ENCODE data around the gene CAMTA1.

The CAMTA1 gene

DNA sequence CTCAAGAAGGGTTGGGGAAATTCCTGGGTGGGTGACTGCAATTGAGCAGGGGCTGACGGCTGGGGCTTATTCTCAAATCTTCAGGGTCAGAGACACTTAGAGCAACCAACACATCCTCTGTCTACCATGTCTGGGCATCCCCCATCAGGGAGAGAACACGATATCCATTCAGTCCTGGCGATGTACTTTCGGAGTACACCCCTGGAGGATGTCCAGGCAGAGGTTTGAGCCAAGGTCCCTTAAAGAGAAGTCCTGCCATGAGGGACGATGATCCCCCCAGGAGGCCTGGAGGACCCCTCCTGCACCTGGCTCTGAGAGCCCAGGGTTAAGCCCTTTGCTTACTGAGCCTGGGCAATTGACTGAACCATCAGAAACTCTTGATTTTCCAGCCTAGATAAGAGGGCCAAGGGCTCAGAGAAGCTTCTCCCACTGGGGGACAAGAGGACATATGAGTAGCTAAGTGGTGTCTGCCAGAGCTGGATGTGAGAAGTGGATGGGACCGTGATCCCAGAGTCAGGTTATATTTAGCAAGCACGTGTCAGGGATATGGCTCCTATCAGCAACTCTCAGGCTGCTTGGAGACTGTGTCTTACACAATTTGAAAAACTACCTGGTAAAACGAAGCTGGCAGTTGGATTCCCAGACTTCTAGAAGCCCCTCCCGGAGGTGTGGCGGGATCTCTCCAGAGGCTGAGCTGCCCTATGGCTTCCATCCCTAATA, 732.5 kb downstream of the CAMTA1 start:
- no peak for DNase-seq (ENCODE audit: low read depth)

GRCh38 chr1:7518411-7518810, 733.2 kb downstream of the CAMTA1 start:
- no peak for DNase-seq (ENCODE audit: low read depth)

DNA sequence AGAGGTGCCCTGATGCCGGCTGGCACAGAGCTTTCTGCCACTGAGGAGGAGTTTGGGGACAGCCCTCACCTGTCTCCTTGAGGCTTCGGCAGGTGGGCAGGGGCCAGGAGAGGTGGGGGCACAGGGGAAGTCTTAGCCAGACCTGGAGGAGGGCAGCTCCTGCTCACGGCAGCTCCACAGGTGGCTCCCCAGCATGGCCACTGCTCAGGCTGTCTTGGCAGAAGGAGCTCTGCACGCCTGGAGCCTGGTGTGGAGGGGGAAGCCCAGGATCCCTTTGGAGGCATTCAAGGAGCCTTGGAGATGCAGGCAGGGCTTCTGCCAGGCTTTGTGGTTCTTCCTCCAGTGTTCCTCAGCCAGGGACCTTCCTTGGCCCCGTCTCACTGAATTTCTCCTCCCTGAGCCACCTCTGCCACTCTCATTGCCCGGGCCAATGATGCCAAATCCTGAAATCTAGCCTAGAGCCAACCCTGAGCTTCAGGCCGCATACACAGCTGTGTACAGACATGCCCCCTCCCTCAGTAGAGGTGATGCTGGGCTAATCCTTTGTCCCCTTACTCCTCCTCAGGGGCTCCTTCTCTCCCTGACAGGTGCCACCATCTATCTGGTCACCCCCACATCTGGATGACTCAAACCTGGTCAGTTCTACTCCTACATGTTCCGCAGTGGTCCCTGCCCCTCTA, 734.1 kb downstream of the CAMTA1 start:
- no peak for DNase-seq (ENCODE audit: low read depth)

DNA sequence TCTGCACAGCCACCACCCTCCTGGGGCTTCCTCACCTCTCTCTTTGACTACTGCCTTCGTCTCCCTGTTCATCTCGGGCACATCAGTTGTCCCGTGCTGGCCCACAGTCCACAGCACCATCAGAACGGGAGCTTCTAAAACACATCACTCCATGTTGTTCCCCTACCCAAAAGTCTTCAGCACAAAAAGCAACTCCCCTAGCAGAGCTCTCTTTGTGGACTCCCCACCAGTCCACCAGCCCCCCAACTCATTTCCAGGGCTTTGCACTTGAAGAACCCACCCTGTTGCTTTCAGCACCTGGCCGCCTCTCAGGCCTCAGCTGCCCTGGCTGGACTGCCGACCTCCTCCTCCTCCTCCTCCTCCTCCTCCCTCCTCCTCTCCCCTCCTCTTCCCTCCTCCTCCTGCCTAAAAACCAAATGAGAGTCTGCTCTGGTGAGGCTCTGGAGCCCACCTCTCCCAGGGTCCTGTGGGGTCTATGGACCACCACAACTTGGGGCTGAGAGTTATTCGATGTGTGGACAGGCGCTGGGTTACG, 734.7 kb downstream of the CAMTA1 start:
- DNase-seq (ENCODE audit: low read depth) = no peak

DNA sequence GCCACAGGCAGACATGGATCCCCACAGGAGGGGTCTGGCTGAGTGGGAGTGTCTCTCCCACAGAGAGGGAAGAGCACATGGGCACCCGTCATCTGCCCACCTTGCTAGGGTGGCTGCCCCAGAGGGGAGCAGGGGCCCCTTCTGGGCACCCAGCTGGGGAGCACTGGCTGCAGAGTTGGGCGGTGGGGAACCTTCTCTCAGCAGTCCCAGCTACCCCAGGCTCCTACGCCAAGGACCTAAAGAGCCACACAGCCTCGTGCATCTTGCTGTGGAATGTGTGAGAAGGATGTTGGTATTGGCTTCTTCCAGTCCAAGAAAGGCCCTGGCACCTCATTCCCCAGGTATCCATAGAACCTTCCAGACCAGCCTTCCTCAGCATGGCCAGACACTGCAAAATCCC, 735.2 kb downstream of the CAMTA1 start:
- no peak for DNase-seq (ENCODE audit: low read depth)

- DNase-seq (ENCODE audit: low read depth) = no peak
These were observed 739.4 kb downstream of the CAMTA1 start for GRCh38 chr1:7524341-7525337.

- DNase-seq (ENCODE audit: low read depth) = no peak
These were observed 740.2 kb downstream of the CAMTA1 start for GRCh38 chr1:7525338-7526063.

DNA sequence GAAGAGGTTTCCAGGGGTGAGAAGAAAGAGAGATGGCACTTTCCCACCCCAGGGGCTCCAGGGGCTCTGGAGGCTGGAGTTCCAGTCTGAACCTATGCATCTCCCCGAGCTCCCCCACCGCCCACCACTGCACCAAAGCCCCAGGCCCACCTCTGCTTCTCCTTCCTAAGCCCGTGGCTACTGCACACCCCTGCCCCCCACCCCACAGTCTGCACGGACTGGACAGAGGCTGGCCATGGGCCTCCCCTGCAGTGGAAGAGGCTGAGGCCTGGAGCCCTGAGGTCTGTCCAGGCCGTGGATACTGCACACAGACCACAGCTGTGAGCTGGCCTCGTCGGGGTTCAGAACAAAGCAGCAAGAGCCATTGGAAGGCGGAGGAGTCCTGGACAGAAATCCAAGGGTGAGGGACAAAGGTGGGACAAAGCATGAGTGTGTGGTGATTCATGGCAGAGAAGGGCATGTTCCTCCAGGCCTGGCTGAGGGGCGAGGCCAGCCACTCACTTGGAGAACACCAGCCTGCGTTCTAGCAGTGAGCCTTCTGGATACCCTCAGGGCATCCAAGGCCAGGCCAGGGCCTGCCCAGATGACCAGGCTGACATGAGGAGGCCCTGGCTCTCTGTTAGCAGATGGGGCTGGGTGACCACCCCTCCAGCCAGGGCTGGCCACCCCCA, 741.1 kb downstream of the CAMTA1 start:
- no peak for DNase-seq (ENCODE audit: low read depth)

DNA sequence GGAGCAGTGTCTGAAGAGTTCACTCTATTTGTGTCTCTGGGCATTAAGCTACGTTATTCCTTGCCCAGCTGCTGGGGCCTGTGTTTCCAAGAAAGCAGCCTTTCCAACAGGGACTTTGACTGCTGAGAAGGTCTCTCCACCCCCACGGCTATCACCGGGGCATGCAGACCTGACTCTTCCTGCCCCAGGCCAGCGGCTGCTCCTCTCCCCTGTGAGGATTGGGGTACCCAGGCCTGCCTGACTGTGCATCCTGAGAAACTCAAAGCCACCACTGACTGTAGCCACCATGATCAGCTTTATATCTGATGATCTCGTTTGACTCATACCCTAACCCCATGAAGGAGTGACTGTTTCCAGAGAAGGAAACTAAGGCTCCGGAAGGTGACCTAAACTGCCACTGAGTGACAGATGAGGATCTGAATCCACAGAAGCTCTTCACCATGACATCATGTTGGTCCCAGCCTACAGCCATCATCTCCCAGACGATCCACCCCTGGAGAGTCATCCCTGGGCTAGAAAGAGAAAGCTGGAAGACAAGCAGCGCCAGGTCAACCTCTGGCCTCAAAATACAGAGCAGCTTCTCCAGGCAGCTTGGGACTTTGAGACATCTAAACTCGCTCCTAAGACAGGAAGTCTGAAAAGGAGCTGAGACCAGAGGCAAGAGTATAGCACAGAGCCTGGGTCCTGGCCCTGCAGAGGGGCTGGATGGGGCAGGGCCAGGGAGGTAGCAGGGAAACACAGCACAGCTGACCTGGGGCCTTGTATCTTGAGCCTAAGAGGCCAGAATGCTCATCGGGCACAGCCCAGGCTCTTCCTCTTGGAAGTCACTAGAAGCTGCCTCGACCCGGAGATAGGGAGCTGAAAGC, 741.8 kb downstream of the CAMTA1 start:
- DNase-seq (ENCODE audit: low read depth) = no peak

DNA sequence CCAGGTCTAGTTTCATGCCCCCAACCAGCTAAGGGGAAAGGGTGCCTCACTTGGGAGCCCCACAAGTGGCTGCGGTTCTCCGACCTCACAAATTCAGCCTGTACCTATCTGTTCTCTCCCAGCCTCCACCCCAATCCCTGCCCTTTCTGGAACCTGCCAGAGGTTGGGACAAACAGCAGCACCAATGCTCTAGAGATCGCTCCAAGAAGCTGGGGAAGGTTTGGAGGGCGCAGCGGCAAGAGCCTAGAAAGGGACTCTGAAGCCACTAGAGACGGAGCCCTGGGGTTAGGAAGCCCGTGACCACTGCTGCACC, 742.4 kb downstream of the CAMTA1 start:
- DNase-seq (ENCODE audit: low read depth) = no peak

- no peak for DNase-seq (ENCODE audit: low read depth)
These were observed 743.3 kb downstream of the CAMTA1 start for GRCh38 chr1:7528386-7529198.

DNA sequence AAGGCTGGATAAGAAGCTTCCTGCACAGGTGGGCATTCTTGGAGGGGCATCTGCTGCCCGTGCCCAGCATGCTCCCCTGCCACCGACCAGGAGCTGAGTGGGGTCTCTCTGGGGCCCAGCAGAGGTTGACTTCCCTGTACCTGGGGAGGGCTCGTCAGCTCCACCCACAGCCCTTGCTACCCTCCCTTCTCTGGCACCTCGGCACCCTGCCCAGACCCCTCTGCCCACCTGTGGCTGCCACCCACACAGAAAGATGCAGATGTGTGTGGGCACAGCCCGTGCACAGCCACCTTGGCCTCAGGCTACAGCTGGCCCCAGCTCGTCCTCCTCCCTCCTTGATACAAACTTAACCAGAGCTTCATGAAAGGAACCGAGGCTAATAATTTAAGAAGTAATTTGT, 744.7 kb downstream of the CAMTA1 start:
- DNase-seq (ENCODE audit: low read depth) = no peak

GRCh38 chr1:7531562-7532340, 746.5 kb downstream of the CAMTA1 start:
- DNase-seq (ENCODE audit: low read depth) = no peak

DNA sequence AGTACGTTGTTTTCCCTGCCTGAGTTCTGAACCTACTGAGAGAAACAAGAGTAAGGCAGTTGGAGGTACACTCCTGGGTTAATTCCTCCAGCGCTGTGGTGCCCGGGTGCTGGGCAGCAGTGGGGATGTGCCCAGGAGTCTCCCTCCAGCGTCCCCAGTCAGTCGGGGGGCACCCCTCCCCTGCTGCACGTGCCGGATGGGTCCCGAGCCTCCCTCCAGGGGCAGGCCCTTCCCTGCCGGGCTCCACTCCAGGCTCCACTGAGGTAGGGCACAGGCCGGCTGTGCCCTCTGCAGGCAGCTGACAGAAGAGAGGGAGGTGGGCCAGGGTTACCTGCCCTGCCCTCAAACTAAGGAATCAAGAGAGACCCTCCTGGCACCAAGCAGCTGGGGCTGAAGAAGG, 747.8 kb downstream of the CAMTA1 start:
- no peak for DNase-seq (ENCODE audit: low read depth)

DNA sequence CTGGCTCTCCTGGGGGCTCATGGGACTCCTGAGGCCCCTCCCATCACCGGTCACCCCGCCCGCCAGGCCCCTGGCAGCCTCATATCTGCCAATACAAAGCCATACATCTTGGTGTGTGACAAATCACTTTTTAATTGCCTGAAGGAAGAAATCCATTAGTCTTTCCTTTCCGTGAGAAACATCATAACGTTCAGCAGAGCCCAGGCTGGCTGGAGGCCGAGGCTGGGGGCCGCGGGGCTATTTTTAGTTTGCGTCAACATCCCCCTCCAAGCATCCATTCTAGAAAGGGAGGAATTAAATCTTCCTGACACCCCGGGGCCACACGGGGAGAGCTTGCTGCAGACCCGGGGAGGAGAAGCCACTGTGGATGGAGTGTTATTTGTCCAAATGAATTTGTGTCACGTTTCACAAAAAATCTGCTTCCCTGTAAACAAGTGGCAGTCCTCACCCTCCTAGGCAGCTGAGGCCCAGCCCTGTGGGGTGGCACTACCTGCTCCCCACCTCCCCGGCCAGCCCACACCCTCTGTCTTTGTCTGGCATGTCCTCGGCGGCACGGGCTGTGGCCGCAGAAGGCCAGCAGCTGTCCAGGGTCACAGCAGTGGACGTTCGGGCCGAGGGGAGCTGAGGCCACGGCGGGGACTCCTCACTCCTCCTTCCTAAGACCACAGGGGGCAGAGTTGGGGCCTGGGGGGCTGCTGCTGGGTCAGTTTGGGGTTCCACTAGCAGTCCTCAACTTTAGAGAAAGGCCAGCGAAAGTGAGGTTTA, 749.0 kb downstream of the CAMTA1 start:
- no peak for DNase-seq (ENCODE audit: low read depth)

DNA sequence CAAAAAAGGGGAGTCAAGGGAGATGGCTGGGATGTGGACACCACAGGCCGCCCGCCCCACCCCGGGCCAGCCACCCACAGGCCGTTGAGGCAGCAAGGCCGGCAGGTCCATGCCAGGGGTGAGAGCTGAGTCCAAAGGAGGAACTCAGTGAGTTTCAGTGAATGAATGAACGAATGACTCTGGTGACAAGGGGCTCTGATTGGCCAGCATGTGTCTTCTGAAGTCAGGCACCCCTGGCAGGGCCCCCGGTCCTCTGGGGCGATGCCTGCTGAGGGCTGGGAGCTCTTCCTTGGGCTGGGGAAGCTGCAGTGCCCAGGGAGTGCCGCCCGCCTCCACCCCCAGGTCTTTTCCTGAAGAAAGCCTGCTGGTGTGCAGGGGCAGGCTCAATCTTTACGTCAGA, 749.8 kb downstream of the CAMTA1 start:
- no peak for DNase-seq (ENCODE audit: low read depth)

GRCh38 chr1:7535934-7536878, 751.0 kb downstream of the CAMTA1 start:
- no peak for DNase-seq (ENCODE audit: low read depth)
